Muscle of leg (tissue), 11 donors: ENCODE data around the gene MPHOSPH9. TPM values are rescaled to one million over a fixed set of nuclear protein-coding genes. Genes with fewer than 3 reads are reported as not detected.

ENCODE experiments used
- DNase-seq: peaks from one replicate; pipeline ENCODE4 v3.0.0; 2013
- H3K27ac ChIP-seq: one replicate; pipeline ENCODE4 v1.5.1; 2013; ENCODE audit warnings: mild to moderate bottlenecking, low read length, control low read depth
- H3K27me3 ChIP-seq: one replicate; pipeline ENCODE4 v1.6.1; 2013; ENCODE audit warnings: low read length; ENCODE audit not compliant: control insufficient read depth, insufficient read depth
- H3K36me3 ChIP-seq: one replicate; pipeline ENCODE4 v1.6.1; 2013; ENCODE audit warnings: low read length; ENCODE audit not compliant: control insufficient read depth, insufficient read depth
- H3K4me1 ChIP-seq: one replicate; pipeline ENCODE4 v1.6.1; 2013; ENCODE audit warnings: low read length; ENCODE audit not compliant: control insufficient read depth, insufficient read depth
- H3K4me3 ChIP-seq: one replicate; pipeline ENCODE4 v1.5.1; 2013; ENCODE audit warnings: low read length, control low read depth
- H3K9me3 ChIP-seq: replicated peaks from 2 replicates; pipeline ENCODE4 v1.6.1; 2013; ENCODE audit warnings: low read depth, low read length; ENCODE audit not compliant: control insufficient read depth
- WGBS: methylation state at CpG from one replicate; pipeline ENCODE4 v1.1.5; 2013; ENCODE audit warnings: missing lambda C conversion rate; ENCODE audit not compliant: insufficient coverage; 5-methylcytosine and 5-hydroxymethylcytosine counted together
- polyA plus RNA-seq, 8 donors: library from polyadenylated mRNA; unstranded; fragments of 120-200 nt; gene quantifications; one replicate each; pipeline versions ENCODE4 v1.2.1 to v1.2.3, GENCODE V29; 2013; ENCODE audit warnings: inconsistent platforms in 1 of 8, low replicate concordance in 1 of 8; ENCODE audit not compliant: insufficient read length in 8 of 8, insufficient read depth in 1 of 8
- total RNA-seq: library from RNA; stranded (reverse); fragments of 120-200 nt; gene quantifications from one replicate; pipeline ENCODE4 v1.2.4, GENCODE V29; 2013

Gene MPHOSPH9
- total and polyA plus RNA-seq, 9 donors = 14.6 to 37.5 (median 18.5) TPM

GRCh38 chr12:123243671-123244262 is 10.8 kb upstream of the MPHOSPH9 start:
- DNase-seq = no peak
- H3K9me3 ChIP-seq = peaks cover 3% of the 10 kb centered on the region
- H3K36me3 ChIP-seq = peaks cover 21% of the 10 kb centered on the region
- no peak overlapping the region for H3K27ac ChIP-seq
- no peak overlapping the region for H3K4me3 ChIP-seq
- peaks cover 11% of the 10 kb centered on the region for H3K4me1 ChIP-seq
- 92% methylated on average over 4 of the region's 7 CpGs for WGBS
- no peaks in the 10 kb centered on the region for H3K27me3 ChIP-seq

- Histone ChIP-seq H3K27ac (peak overlapping the region; percentile 57), H3K4me1 (peaks cover 11% of the 10 kb centered on the region), H3K27me3 (no peaks in the 10 kb centered on the region), H3K9me3 (no peaks in the 10 kb centered on the region), H3K4me3 (no peak overlapping the region), H3K36me3 (peaks cover 20% of the 10 kb centered on the region)
- WGBS = 24% methylated on average over 9 of the region's 11 CpGs
- DNase-seq = peak; percentile 70
Measured at GRCh38 chr12:123242116-123242904, 9.4 kb upstream of the MPHOSPH9 start.

- Histone ChIP-seq H3K36me3 (peaks cover 26% of the 10 kb centered on the region), H3K27ac (no peak overlapping the region), H3K4me3 (no peak overlapping the region), H3K9me3 (no peaks in the 10 kb centered on the region), H3K27me3 (no peaks in the 10 kb centered on the region), H3K4me1 (peaks cover 19% of the 10 kb centered on the region)
- 94% methylated on average over 3 of the region's 6 CpGs for WGBS
- no peak for DNase-seq
Measured at GRCh38 chr12:123238961-123239360, 6.0 kb upstream of the MPHOSPH9 start.

GRCh38 chr12:123238330-123238682 is 5.4 kb upstream of the MPHOSPH9 start:
- H3K9me3 ChIP-seq = no peaks in the 10 kb centered on the region
- H3K36me3 ChIP-seq = peaks cover 24% of the 10 kb centered on the region
- peaks cover 23% of the 10 kb centered on the region for H3K4me1 ChIP-seq
- WGBS = no CpG with 5 or more reads among the region's 2 CpGs
- DNase-seq = no peak
- H3K27me3 ChIP-seq = no peaks in the 10 kb centered on the region
- no peak overlapping the region for H3K4me3 ChIP-seq
- H3K27ac ChIP-seq = no peak overlapping the region

GRCh38 chr12:123237646-123238329 is 4.8 kb upstream of the MPHOSPH9 start:
- Histone ChIP-seq H3K36me3 (peaks cover 24% of the 10 kb centered on the region), H3K4me3 (no peak overlapping the region), H3K9me3 (no peaks in the 10 kb centered on the region), H3K4me1 (peaks cover 23% of the 10 kb centered on the region), H3K27me3 (no peaks in the 10 kb centered on the region), H3K27ac (no peak overlapping the region)
- peak; percentile 74 for DNase-seq
- no CpG with 5 or more reads among the region's 6 CpGs for WGBS

GRCh38 chr12:123233505-123234308 is 766 bp upstream of the MPHOSPH9 start:
- Histone ChIP-seq H3K4me3 (peak overlapping the region; percentile 99), H3K4me1 (peaks cover 21% of the 10 kb centered on the region), H3K27ac (peak overlapping the region; percentile 90), H3K27me3 (no peaks in the 10 kb centered on the region), H3K36me3 (peaks cover 8% of the 10 kb centered on the region), H3K9me3 (no peaks in the 10 kb centered on the region)
- no peak for DNase-seq
- WGBS = 9% methylated on average over 42 of the region's 42 CpGs

GRCh38 chr12:123232472-123232806 is 502 bp downstream of the MPHOSPH9 start:
- Histone ChIP-seq H3K27ac (peak overlapping the region; percentile 96), H3K4me3 (peak overlapping the region; percentile 99), H3K4me1 (peaks cover 21% of the 10 kb centered on the region), H3K9me3 (no peaks in the 10 kb centered on the region), H3K36me3 (peaks cover 5% of the 10 kb centered on the region), H3K27me3 (no peaks in the 10 kb centered on the region)
- 0% methylated on average over 8 of the region's 15 CpGs for WGBS
- no peak for DNase-seq

GRCh38 chr12:123231931-123232330 is 1.0 kb downstream of the MPHOSPH9 start:
- no peaks in the 10 kb centered on the region for H3K27me3 ChIP-seq
- H3K36me3 ChIP-seq = peaks cover 5% of the 10 kb centered on the region
- DNase-seq = peak; percentile 27
- peak overlapping the region; percentile 99 for H3K4me3 ChIP-seq
- H3K9me3 ChIP-seq = no peaks in the 10 kb centered on the region
- H3K27ac ChIP-seq = peak overlapping the region; percentile 96
- peaks cover 21% of the 10 kb centered on the region for H3K4me1 ChIP-seq
- 0% methylated on average over 2 of the region's 5 CpGs for WGBS

- H3K36me3 ChIP-seq = peaks cover 4% of the 10 kb centered on the region
- peaks cover 14% of the 10 kb centered on the region for H3K4me1 ChIP-seq
- 90% methylated on average over 2 of the region's 3 CpGs for WGBS
- no peak overlapping the region for H3K4me3 ChIP-seq
- H3K9me3 ChIP-seq = no peaks in the 10 kb centered on the region
- H3K27me3 ChIP-seq = no peaks in the 10 kb centered on the region
- H3K27ac ChIP-seq = no peak overlapping the region
- DNase-seq = no peak
Measured at GRCh38 chr12:123229051-123229450, 3.9 kb downstream of the MPHOSPH9 start.
